SW480 (cell line): ENCODE results near the gene SERPINB1.
"Not testable (repeated sequence)": the region's sequence is repeated elsewhere in the genome, so short reads cannot be mapped to it uniquely, and the experiment has no call there.

Experiments
- DNase-seq: peaks from one replicate; pipeline ENCODE4 v3.0.0-alpha.2; 2016; ENCODE audit warnings: low spot score

The SERPINB1 gene

GRCh38 chr6:2866171-2866846, 24.6 kb upstream of the SERPINB1 start:
- DNase-seq = no peak

GRCh38 chr6:2865694-2866151, 24.1 kb upstream of the SERPINB1 start:
- no peak for DNase-seq

DNA sequence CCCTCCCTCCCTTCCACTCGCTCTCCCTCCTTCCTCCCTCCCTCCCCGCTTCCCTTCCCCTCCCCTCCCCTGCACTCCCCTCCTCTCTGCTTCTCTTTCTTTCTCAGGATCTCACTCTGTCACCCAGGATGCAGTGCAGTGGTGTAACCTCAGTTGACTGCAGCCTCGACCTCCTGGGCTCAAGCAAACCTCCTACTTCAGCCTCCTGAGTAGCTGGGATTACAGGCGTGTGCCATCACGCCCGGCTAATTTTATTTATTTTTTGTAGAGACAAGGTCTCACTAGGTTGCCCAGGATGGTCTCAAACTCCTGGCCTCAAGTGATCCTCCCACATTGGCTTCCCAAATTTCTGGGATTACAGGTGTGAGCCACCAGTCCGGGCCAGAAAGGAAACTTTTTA, 23.6 kb upstream of the SERPINB1 start:
- DNase-seq = no peak

- DNase-seq = no peak
These were observed 22.2 kb upstream of the SERPINB1 start for GRCh38 chr6:2863901-2864300.

GRCh38 chr6:2862712-2863181, 21.1 kb upstream of the SERPINB1 start:
- no peak for DNase-seq

GRCh38 chr6:2861822-2862164, 20.1 kb upstream of the SERPINB1 start:
- DNase-seq = no peak

GRCh38 chr6:2861060-2861821, 19.6 kb upstream of the SERPINB1 start:
- no peak for DNase-seq

DNA sequence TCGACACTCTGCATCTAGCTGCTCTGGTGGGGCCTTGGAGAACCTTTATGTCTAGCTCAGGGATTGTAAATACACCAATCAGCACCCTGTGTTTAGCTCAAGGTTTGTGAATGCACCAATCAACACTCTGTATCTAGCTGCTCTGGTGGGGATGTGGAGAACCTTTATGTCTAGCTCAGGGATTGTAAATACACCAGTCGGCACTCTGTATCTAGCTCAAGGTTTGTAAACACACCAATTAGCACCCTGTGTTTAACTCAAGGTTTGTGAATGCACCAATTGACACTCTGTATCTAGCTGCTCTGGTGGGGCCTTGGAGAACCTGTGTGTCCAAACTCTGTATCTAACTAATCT, 19.0 kb upstream of the SERPINB1 start:
- not testable (repeated sequence) for DNase-seq

GRCh38 chr6:2859798-2860705, 18.4 kb upstream of the SERPINB1 start:
- not testable (repeated sequence) for DNase-seq

DNA sequence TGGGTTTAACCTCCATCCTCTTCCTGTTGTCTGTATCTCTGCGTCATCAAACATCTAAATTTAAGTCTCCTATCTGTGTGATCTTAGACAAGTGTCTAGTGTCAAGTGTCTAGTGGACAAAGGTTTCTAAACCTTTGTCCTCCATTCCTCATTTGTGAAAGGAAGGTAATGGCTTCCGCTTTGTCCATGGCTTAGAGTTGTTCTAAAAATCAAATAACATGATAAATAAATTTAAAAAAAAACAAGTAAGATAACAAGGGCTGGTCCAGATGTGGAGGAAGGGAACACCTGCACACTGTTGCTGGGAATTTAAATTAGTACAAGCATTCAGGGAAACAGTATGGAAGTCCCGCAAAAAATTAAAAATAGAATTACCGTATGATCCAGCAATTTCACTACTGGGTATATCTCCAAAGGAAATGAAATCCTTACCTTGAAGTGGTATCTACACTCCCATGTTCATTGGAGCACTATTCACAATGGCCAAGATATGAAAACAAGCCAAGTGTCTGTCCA, 17.6 kb upstream of the SERPINB1 start:
- DNase-seq = no peak

- DNase-seq = peak; percentile 84
These were observed 16.1 kb upstream of the SERPINB1 start for GRCh38 chr6:2857580-2858337.

DNA sequence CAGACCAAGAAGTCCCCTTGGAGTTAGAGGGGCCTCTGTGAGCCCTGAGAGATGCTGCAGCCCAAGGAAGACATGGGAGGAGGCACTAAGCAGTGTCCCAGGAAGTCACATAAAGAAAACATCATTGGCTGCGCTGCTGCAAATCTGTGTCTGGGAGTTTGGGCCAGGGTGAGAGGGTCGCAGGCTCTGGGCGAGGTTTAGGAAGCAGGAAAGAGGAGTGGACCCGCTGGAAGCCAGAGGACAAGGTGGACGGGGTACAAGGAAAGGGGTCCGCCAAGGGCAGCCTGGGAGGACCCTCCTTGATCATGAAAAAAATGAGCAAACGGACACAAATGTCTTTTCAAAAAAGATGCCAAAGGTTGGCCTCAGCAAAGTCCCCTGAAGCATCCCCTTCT, 15.5 kb upstream of the SERPINB1 start:
- DNase-seq = no peak

- no peak for DNase-seq
These were observed 13.4 kb upstream of the SERPINB1 start for GRCh38 chr6:2855061-2855519.

DNA sequence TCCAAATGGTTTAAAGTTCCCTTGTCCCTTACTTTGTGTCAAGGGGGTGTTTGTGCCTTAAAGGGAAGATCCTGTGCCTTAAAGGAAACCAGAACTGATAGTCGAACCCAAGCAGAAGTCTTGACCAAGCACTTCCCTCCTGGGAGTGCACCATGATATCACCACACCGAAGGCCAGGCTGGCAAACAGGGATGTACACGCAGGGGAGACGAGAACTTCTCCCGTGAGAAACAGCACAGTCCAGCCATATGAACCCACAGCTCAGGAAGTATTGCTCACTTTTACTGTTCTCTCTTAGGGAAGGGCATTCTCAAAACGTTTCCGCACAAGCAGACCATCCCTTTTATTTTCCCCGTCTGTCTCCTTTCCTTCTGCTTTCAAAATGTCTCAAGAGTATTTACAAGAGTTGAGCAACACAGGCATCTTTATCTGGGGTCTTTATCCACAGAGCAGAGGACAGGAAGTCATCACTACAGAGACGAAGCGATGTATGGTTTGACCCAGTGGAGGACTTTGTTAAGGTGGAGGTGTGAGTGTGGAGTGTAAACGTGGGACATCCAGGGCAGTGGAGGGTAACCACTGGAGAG, 12.8 kb upstream of the SERPINB1 start:
- no peak for DNase-seq

GRCh38 chr6:2853769-2854395, 12.2 kb upstream of the SERPINB1 start:
- DNase-seq = peak; percentile 87

- DNase-seq = not testable (repeated sequence)
These were observed 11.7 kb upstream of the SERPINB1 start for GRCh38 chr6:2853378-2853768.

DNA sequence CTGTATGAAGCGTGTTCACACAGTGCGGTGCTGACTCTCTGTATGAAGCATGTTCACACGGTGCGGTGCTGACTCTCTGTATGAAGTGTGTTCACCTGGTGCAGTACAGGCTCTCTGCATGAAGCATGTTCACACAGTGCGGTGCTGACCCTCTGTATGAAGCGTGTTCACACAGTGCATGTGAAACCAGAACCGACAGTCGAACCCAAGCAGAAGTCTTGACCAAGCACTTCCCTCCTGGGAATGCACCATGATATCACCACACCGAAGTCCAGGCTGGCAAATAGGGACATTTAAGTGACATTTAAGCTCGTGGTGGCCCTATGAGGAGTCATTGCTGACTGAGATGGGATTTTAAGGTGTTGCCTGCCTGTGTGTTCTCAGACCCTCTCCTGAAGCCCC, 11.3 kb upstream of the SERPINB1 start:
- no peak for DNase-seq

DNA sequence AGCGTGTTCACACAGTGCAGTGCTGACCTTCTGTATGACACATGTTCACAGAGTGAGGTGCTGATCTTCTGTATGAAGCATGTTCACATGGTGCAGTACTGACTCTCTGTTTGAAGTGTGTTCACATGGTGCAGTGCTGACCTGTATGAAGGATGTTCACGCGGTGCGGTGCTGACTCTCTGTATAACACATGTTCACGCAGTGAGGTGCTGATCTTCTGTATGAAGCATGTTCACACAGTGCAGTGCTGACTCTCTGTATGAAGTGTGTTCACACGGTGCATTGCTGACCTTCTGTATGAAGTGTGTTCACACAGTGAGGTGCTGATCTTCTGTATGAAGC, 10.8 kb upstream of the SERPINB1 start:
- no peak for DNase-seq

GRCh38 chr6:2851727-2852513, 10.3 kb upstream of the SERPINB1 start:
- no peak for DNase-seq

GRCh38 chr6:2850538-2851113, 9.0 kb upstream of the SERPINB1 start:
- DNase-seq = no peak
